GM12878 (cell line): ENCODE data around the gene PGAP3. TPM values are rescaled to one million over a fixed set of nuclear protein-coding genes. Genes with fewer than 3 reads are reported as not detected.

ENCODE experiments used
- ATAC-seq: fragments of 200-7000 bp; cut with Tn5 transposase; 3 replicates; pipeline ENCODE4 v1.9.1; 2020; ENCODE audit warnings: mild to moderate bottlenecking, moderate library complexity
- BruUV-seq: library from RNA; stranded (reverse); fragments of 400-500 nt; replicated peaks from 2 replicates; lab custom pipeline; 2021; lab: Mats Ljungman, UMichigan
- CTCF ChIA-PET: fragments of 300-600 bp; sonication (Branson Sonifier 250); formaldehyde crosslinking; extraction: SDS; loops from one replicate; lab custom pipeline; 2021; ENCODE audit warnings: inconsistent platforms; lab: Yijun Ruan, JAX
- POLR2A ChIA-PET: fragments of 350-600 bp; formaldehyde crosslinking; extraction: SDS; loops from one replicate; lab custom pipeline; 2021; ENCODE audit warnings: inconsistent platforms; lab: Charles Lee
- RAD21 ChIA-PET: fragments of 300-600 bp; sonication (Branson Sonifier 250); formaldehyde crosslinking; loops from one replicate; lab custom pipeline; 2023; ENCODE audit warnings: antibody characterized with exemption; ENCODE audit not compliant: unreplicated experiment; lab: Charles Lee
- SMC1A ChIA-PET: fragments of 300-600 bp; sonication (Branson Sonifier 250); formaldehyde crosslinking; loops from one replicate; lab custom pipeline; 2023; ENCODE audit not compliant: unreplicated experiment, uncharacterized antibody; lab: Charles Lee
- DNase-seq: peaks from one replicate; pipeline ENCODE4 v3.0.0-alpha.2; 2011; ENCODE audit warnings: low read depth, low spot score
- FAIRE-seq: peaks from 3 replicates; lab custom pipeline; 2011; peaks lifted over from hg19 to GRCh38; lab: Jason Lieb, UNC
- H2AFZ ChIP-seq: 2 replicates; pipeline ENCODE4 v1.6.0; 2011; ENCODE audit warnings: low read depth, low read length, control low read depth; ENCODE audit not compliant: control insufficient read depth
- H3K27ac ChIP-seq: 2 replicates; pipeline ENCODE4 v1.5.1; 2011; ENCODE audit warnings: control low read depth; ENCODE audit not compliant: control insufficient read depth, insufficient read depth
- H3K27me3 ChIP-seq, 2 experiments: replicated peaks in 1 of 2; 2 replicates each; pipeline versions ENCODE4 v1.6.0 to v1.6.1; 2011; ENCODE audit warnings: low read length in 1 of 2; ENCODE audit not compliant: control insufficient read depth in 2 of 2, insufficient read depth in 2 of 2
- H3K36me3 ChIP-seq, 2 experiments: 2 replicates each; pipeline ENCODE4 v1.5.1; 2011; ENCODE audit warnings: low read length in 1 of 2; ENCODE audit not compliant: control insufficient read depth in 2 of 2, insufficient read depth in 2 of 2
- H3K4me1 ChIP-seq: 2 replicates; pipeline ENCODE4 v1.6.1; 2011; ENCODE audit warnings: mild to moderate bottlenecking, low read length, moderate library complexity, mixed read lengths; ENCODE audit not compliant: control insufficient read depth, insufficient read depth
- H3K4me2 ChIP-seq: 2 replicates; pipeline ENCODE4 v1.6.0; 2011; ENCODE audit warnings: control low read depth; ENCODE audit not compliant: control insufficient read depth, insufficient read depth
- H3K4me3 ChIP-seq: fragments of 200-600 bp; sonication (generic); 2 replicates; pipeline ENCODE4 v1.5.1; 2016
- H3K79me2 ChIP-seq: 2 replicates; pipeline ENCODE4 v1.6.0; 2011; ENCODE audit warnings: low read length; ENCODE audit not compliant: control insufficient read depth, insufficient read depth
- H3K9ac ChIP-seq: 2 replicates; pipeline ENCODE4 v1.8.0; 2011; ENCODE audit warnings: low read length, control low read depth, mixed read lengths; ENCODE audit not compliant: control insufficient read depth, insufficient read depth
- H3K9me3 ChIP-seq: replicated peaks from 3 replicates; pipeline ENCODE4 v1.5.1; 2011; ENCODE audit warnings: mild to moderate bottlenecking, low read length; ENCODE audit not compliant: control insufficient read depth, insufficient read depth
- H4K20me1 ChIP-seq: 2 replicates; pipeline ENCODE4 v1.6.0; 2011; ENCODE audit not compliant: control insufficient read depth, insufficient read depth
- BRCA1 ChIP-seq: IDR thresholded peaks from 2 replicates; pipeline ENCODE4 v1.6.1; 2011; ENCODE audit warnings: low read depth, low read length, improper control_type of control experiment
- CEBPB ChIP-seq, 2 experiments: fragments of 150-350 bp in 1 of 2; IDR thresholded peaks; 2 replicates each; pipeline ENCODE4 v1.6.1; 2012 to 2014; ENCODE audit warnings: low read depth in 2 of 2, low read length in 2 of 2, borderline replicate concordance in 1 of 2, inconsistent platforms in 1 of 2
- E4F1 ChIP-seq: fragments of 450-650 bp; IDR thresholded peaks from 2 replicates; pipeline ENCODE4 v1.6.1; 2018; ENCODE audit warnings: borderline replicate concordance, mild to moderate bottlenecking; ENCODE audit not compliant: partially characterized antibody
- ESRRA ChIP-seq: IDR thresholded peaks from 2 replicates; pipeline ENCODE4 v1.6.1; 2012; ENCODE audit warnings: mild to moderate bottlenecking, low read length, improper control_type of control experiment
- SMARCA5 ChIP-seq: fragments of 450-650 bp; IDR thresholded peaks from 2 replicates; pipeline ENCODE4 v1.6.1; 2017; ENCODE audit warnings: mild to moderate bottlenecking
- STAT3 ChIP-seq: IDR thresholded peaks from 2 replicates; pipeline ENCODE4 v1.6.1; 2011; ENCODE audit warnings: low read depth, low read length, improper control_type of control experiment
- ZNF217 ChIP-seq: fragments of 450-650 bp; IDR thresholded peaks from 2 replicates; pipeline ENCODE4 v1.6.1; 2017; ENCODE audit warnings: antibody characterized with exemption, mild to moderate bottlenecking
- WGBS: methylation state at CpG from one replicate; pipeline ENCODE4 v1.1.6; 2016; ENCODE audit warnings: low lambda C conversion rate; ENCODE audit not compliant: insufficient replicate concordance, insufficient coverage; ENCODE audit errors: missing lambda C conversion rate; 5-methylcytosine and 5-hydroxymethylcytosine counted together
- in situ Hi-C: fragments of 300-500 bp; cut with MboI; formaldehyde crosslinking; loops from 9 replicates; pipeline ENCODE4 v1.14.3; 2018; ENCODE audit warnings: mixed read lengths
- intact Hi-C: fragments of 100-400 bp; cut with micrococcal nuclease; formaldehyde crosslinking; loops from one replicate; pipeline ENCODE4 v1.14.2; 2022; ENCODE audit not compliant: unreplicated experiment
- polyA plus RNA-seq, 11 experiments: library from polyadenylated mRNA; depleted of rRNA in 4 of 11; unstranded in 6 of 11; stranded (reverse) in 5 of 11; fragments of >200 nt; fragmentation: Nextera tagmentation in 4 of 11; fragmentation: Illumina TruSeq in 1 of 11; extraction: Ambion mirVana in 4 of 11; extraction: Trizol in 1 of 11; gene quantifications; 1 replicate in 1 of 11; 2 replicates in 10 of 11; pipeline versions ENCODE4 v1.2.1 to v1.2.3, GENCODE V29; 2011 to 2016; ENCODE audit warnings: inconsistent platforms in 2 of 11, missing spikeins in 2 of 11, low read depth in 1 of 11
- total RNA-seq, 4 experiments: library from RNA; depleted of rRNA in 3 of 4; stranded (reverse); fragments of >200 nt in 3 of 4; fragmentation: Illumina TruSeq in 1 of 4; extraction: Trizol in 1 of 4; gene quantifications; 2 replicates each; pipeline versions ENCODE4 v1.2.1 to v1.2.3, GENCODE V29; 2013 to 2021

PGAP3 gene
- total and polyA plus RNA-seq, 10 of the 15 experiments (the other 5 are each of a cell fraction or from before 2014, with no cell fraction given) = 0.21 to 10.0 (median 5.3) TPM

DNA sequence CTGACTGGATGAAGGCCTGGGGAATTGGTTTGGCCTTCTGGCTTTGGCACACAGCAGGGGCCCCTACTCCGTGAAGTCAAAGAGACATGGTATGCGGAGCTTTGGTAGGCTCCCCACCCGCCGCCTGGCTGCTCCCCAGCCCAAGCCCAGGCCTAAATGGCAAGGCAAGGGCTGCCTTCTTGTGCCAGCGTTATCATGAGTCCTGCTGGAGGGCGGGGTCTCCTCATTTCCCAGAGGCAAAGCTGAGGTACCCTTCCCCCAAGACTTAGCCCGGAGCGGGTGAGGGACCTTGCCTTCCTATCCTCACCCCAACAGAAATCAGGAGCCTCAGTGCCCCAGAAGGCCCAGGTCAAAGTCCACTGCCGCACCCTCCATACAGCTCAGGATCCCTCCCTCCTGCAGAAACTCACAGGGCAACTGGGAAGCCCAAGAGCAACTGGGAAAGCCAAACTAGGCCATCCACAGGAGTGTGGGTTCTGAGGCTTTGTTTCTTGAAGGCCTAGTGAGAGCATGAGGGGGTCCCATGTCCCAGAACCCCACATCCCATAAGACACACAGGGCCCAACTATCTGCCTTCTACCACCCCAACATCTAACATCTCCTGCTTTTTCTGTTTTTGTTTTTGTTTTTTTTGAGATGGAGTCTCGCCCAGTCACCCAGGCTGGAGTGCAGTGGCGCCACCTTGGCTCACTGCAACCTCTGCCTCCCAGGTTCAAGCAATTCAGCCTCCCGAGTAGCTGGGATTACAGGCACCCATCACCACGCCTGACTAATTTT, 9.3 kb downstream of the PGAP3 start:
- Histone ChIP-seq H3K27ac (no peak overlapping the region), H3K4me2 (no peak overlapping the region), H3K9me3 (no peaks in the 10 kb centered on the region), H3K27me3 (no peaks in the 10 kb centered on the region)
- FAIRE-seq (no peak), DNase-seq (no peak)
- TF ChIP-seq BRCA1 (no peak), SMARCA5 (0 out of 2 replicates have a peak, but pooled peaks have one; percentile 0)
- TF ChIP-seq, all 136 proteins: peak for 1
- no peaks in the 10 kb centered on the region for H3K36me3 ChIP-seq
- no peaks in the 10 kb centered on the region for H3K79me2 ChIP-seq
- in situ Hi-C loops = no loop called here
- H2AFZ ChIP-seq = no peak overlapping the region
- no peaks in the 10 kb centered on the region for H4K20me1 ChIP-seq
- WGBS = 86% methylated on average over 13 of the region's 13 CpGs
- ATAC-seq = no peak
- SMC1A ChIA-PET = interaction anchor here (0.9 to 1.5 kb wide), 3 partner anchors 40 to 115 kb away, joined by 3 to 4 read pairs (median 3); partner anchors contain the start of gene MIEN1
- BruUV-seq = no TSS peak
- RAD21 ChIA-PET = no interaction called here
- no peak overlapping the region for H3K4me3 ChIP-seq
- no peak overlapping the region for H3K9ac ChIP-seq
- intact Hi-C loops = no loop called here
- peaks cover 45% of the 10 kb centered on the region for H3K4me1 ChIP-seq
- CTCF ChIA-PET = interaction anchor here (0.6 to 2.8 kb wide), 11 partner anchors 9 to 190 kb away, joined by 3 to 11 read pairs (median 3); partner anchors contain the start of genes MIEN1, PGAP3 and PNMT
- POLR2A ChIA-PET = interaction anchor here (0.5 to 0.8 kb wide), 2 partner anchors 10 to 96 kb away, joined by 3 to 7 read pairs; no protein-coding TSS in a partner anchor

DNA sequence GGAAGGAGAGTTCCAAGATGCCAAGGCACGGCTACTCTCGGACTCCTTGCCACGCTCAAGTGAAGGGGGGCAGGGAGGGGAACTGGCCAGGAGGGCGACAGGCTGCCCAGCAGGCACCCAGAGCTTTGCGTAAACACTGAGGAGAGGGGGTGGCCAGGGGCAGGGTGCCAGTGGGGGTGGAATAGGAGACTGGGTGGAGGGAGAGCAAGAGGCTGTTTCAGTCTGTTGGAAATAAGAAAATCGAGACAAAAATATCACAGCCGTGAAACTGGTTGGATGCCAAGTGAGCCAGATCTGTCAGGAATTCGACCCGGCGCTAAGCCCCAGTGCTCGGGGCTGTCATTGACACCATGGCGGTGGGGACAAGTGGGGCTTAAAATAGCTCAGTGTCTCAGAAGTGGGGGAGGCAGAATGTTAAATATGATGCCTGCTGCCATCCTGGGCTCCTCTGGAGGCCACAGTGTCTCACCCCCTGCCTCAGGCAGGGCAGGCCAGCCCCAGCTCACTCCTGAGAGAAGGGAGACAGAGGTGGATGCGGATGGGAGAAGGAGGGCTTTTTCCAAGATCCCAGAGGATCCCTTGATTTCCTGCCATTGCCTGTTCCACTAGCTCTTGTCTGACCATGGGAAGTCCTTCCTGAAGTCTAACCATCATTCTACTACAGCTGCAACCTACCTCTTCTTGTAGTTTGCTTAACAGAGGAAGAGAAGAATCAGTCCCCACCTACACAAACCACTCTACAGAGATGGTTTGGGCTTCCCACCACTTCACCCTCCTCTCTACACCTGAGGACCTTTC, 10.1 kb downstream of the PGAP3 start:
- Histone ChIP-seq H3K36me3 (no peaks in the 10 kb centered on the region), H3K4me1 (peaks cover 45% of the 10 kb centered on the region), H3K4me3 (no peak overlapping the region), H3K9ac (no peak overlapping the region), H3K79me2 (no peaks in the 10 kb centered on the region), H3K27ac (no peak overlapping the region), H3K4me2 (no peak overlapping the region), H4K20me1 (no peaks in the 10 kb centered on the region), H3K9me3 (no peaks in the 10 kb centered on the region)
- ChIA-PET POLR2A (interaction anchor here (0.6 to 1.6 kb wide), 4 partner anchors 10 to 478 kb away, joined by 3 to 7 read pairs (median 4); partner anchors contain the start of gene PGAP3), CTCF (interaction anchor here (0.8 to 4.5 kb wide), 7 partner anchors 9 to 54 kb away, joined by 3 to 36 read pairs (median 3); partner anchors contain the start of genes MIEN1, PGAP3 and PNMT), SMC1A (interaction anchor here (1.1 to 1.5 kb wide), 2 partner anchors 41 to 52 kb away, joined by 3 to 4 read pairs; partner anchors contain the start of gene MIEN1)
- in situ Hi-C loops = no loop called here
- DNase-seq (no peak), ATAC-seq (no peak)
- intact Hi-C loops = no loop called here
- BruUV-seq = no TSS peak
- TF ChIP-seq SMARCA5 = peak; percentile 25; the same call in 1 of the 2 replicates
- TF ChIP-seq CEBPB (IDR thresholded peaks at IDR 0.05; ENCODE audit: borderline replicate concordance in 1 of 2, low read depth in 2 of 2, low read length in 2 of 2) = no peak
- no peak for TF ChIP-seq E4F1
- no peak for TF ChIP-seq ESRRA
- TF ChIP-seq ZNF217 = 0 out of 2 replicates have a peak, but pooled peaks have one; percentile 33
- no peak for TF ChIP-seq STAT3
- TF ChIP-seq, all 136 proteins: peak for 2
- WGBS = 86% methylated on average over 13 of the region's 13 CpGs
- FAIRE-seq = no peak
- Histone ChIP-seq H2AFZ (no peak overlapping the region), H3K27me3 (no peaks in the 10 kb centered on the region)
- RAD21 ChIA-PET = no interaction called here
